WTC11 (cell line): Measurements from ENCODE around the gene RCBTB1. TPM values are rescaled to one million over a fixed set of nuclear protein-coding genes. Genes with fewer than 3 reads are reported as not detected.

ENCODE experiments used
- ATAC-seq: fragments of 200-7000 bp; cut with Tn5 transposase; 2 replicates; pipeline ENCODE4 v1.10.0; 2021; ENCODE audit warnings: mild to moderate bottlenecking, moderate library complexity
- CTCF ChIA-PET: fragments of 300-600 bp; sonication (Branson Sonifier 250); formaldehyde crosslinking; loops from one replicate; lab custom pipeline; 2021; ENCODE audit warnings: antibody characterized with exemption; lab: Charles Lee
- POLR2A ChIA-PET: fragments of 350-600 bp; sonication (Branson Sonifier 250); formaldehyde crosslinking; loops from one replicate; lab custom pipeline; 2021; ENCODE audit warnings: antibody characterized with exemption; lab: Charles Lee
- DNase-seq: peaks from one replicate; pipeline ENCODE4 v3.0.0; 2021; ENCODE audit warnings: low spot score
- H3K27ac Mint-ChIP-seq: 2 replicates; pipeline ENCODE4 v1.8.0; 2021; ENCODE audit warnings: mixed read lengths
- H3K27me3 Mint-ChIP-seq: 2 replicates; pipeline ENCODE4 v1.8.0; 2021; ENCODE audit warnings: low read depth, mild to moderate bottlenecking, moderate library complexity, mixed read lengths
- H3K36me3 Mint-ChIP-seq: 2 replicates; pipeline ENCODE4 v1.8.0; 2021; ENCODE audit warnings: mixed read lengths
- H3K4me1 Mint-ChIP-seq: 2 replicates; pipeline ENCODE4 v1.8.0; 2022; ENCODE audit warnings: mixed read lengths
- H3K4me3 Mint-ChIP-seq: 2 replicates; pipeline ENCODE4 v1.8.0; 2021; ENCODE audit warnings: mild to moderate bottlenecking, moderate library complexity, mixed read lengths
- H3K9me3 Mint-ChIP-seq: 2 replicates; pipeline ENCODE4 v1.8.0; 2021; ENCODE audit warnings: mixed read lengths
- ATF1 ChIP-seq: sonication (generic); formaldehyde crosslinking; IDR thresholded peaks from 2 replicates; pipeline ENCODE4 v1.8.1; 2023; ENCODE audit warnings: mild to moderate bottlenecking, moderate library complexity, missing genetic modification reagents
- CREB1 ChIP-seq: sonication (generic); formaldehyde crosslinking; IDR thresholded peaks from 2 replicates; pipeline ENCODE4 v1.8.0; 2023; ENCODE audit warnings: mild to moderate bottlenecking, missing genetic modification reagents
- FOXP1 ChIP-seq: sonication (generic); formaldehyde crosslinking; IDR thresholded peaks from 2 replicates; pipeline ENCODE4 v1.8.0; 2022; ENCODE audit warnings: missing genetic modification reagents, mild to moderate bottlenecking, moderate library complexity, borderline replicate concordance
- JUN ChIP-seq: sonication (generic); formaldehyde crosslinking; IDR thresholded peaks from 2 replicates; pipeline ENCODE4 v1.8.0; 2023; ENCODE audit warnings: mild to moderate bottlenecking, missing genetic modification reagents
- NR1H2 ChIP-seq: sonication (generic); formaldehyde crosslinking; IDR thresholded peaks from 2 replicates; pipeline ENCODE4 v1.9.0; 2021; ENCODE audit warnings: mild to moderate bottlenecking, moderate library complexity, missing genetic modification reagents
- SP1 ChIP-seq: sonication (generic); formaldehyde crosslinking; conservative IDR thresholded peaks from 2 replicates; pipeline ENCODE4 v1.8.1; 2022; ENCODE audit warnings: missing genetic modification reagents
- STAT6 ChIP-seq: sonication (generic); formaldehyde crosslinking; conservative IDR thresholded peaks from 2 replicates; pipeline ENCODE4 v1.8.1; 2023; ENCODE audit warnings: mild to moderate bottlenecking, low read depth, missing genetic modification reagents, moderate library complexity
- TP53 ChIP-seq: sonication (generic); formaldehyde crosslinking; IDR thresholded peaks from 2 replicates; pipeline ENCODE4 v1.8.1; 2023; ENCODE audit warnings: mild to moderate bottlenecking, missing genetic modification reagents
- ZBTB21 ChIP-seq: sonication (generic); formaldehyde crosslinking; IDR thresholded peaks from 2 replicates; pipeline ENCODE4 v1.8.1; 2023; ENCODE audit warnings: mild to moderate bottlenecking, missing genetic modification reagents, borderline replicate concordance
- ZBTB43 ChIP-seq: sonication (generic); formaldehyde crosslinking; IDR thresholded peaks from 2 replicates; pipeline ENCODE4 v1.8.1; 2023; ENCODE audit warnings: mild to moderate bottlenecking, missing genetic modification reagents
- ZNF232 ChIP-seq: sonication (generic); formaldehyde crosslinking; IDR thresholded peaks from 2 replicates; pipeline ENCODE4 v1.8.0; 2022; ENCODE audit warnings: mild to moderate bottlenecking, missing genetic modification reagents
- ZNF512 ChIP-seq: sonication (generic); formaldehyde crosslinking; IDR thresholded peaks from 2 replicates; pipeline ENCODE4 v1.8.1; 2022; ENCODE audit warnings: missing genetic modification reagents, borderline replicate concordance
- total RNA-seq: library from RNA; stranded (reverse); gene quantifications from 3 replicates; pipeline ENCODE4 v1.2.3, GENCODE V29; 2021
- TF ChIP-seq, protein P1 (sequence below): sonication (generic); formaldehyde crosslinking; IDR thresholded peaks from 2 replicates; pipeline ENCODE4 v1.8.0; 2022; ENCODE audit warnings: mild to moderate bottlenecking, missing genetic modification reagents
- TF ChIP-seq, protein P2 (sequence below): sonication (generic); formaldehyde crosslinking; IDR thresholded peaks from 2 replicates; pipeline ENCODE4 v1.8.0; 2022; ENCODE audit warnings: mild to moderate bottlenecking, missing genetic modification reagents
- TF ChIP-seq, protein P3 (sequence below): sonication (generic); formaldehyde crosslinking; conservative IDR thresholded peaks from 2 replicates; pipeline ENCODE4 v1.8.1; 2022; ENCODE audit warnings: mild to moderate bottlenecking, missing genetic modification reagents
- TF ChIP-seq, protein P4 (sequence below): sonication (generic); formaldehyde crosslinking; IDR thresholded peaks from 2 replicates; pipeline ENCODE4 v1.8.0; 2023; ENCODE audit warnings: missing genetic modification reagents, mild to moderate bottlenecking, borderline replicate concordance
- TF ChIP-seq, protein P5 (sequence below): sonication (generic); formaldehyde crosslinking; IDR thresholded peaks from 2 replicates; pipeline ENCODE4 v1.8.1; 2023; ENCODE audit warnings: mild to moderate bottlenecking, missing genetic modification reagents, moderate library complexity

Gene RCBTB1
- total RNA-seq, 1 experiment from 2014 or later, result 31.3 TPM

- TF ChIP-seq, protein P1, sequence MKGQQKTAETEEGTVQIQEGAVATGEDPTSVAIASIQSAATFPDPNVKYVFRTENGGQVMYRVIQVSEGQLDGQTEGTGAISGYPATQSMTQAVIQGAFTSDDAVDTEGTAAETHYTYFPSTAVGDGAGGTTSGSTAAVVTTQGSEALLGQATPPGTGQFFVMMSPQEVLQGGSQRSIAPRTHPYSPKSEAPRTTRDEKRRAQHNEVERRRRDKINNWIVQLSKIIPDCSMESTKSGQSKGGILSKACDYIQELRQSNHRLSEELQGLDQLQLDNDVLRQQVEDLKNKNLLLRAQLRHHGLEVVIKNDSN (CRISPR knock-in tag), result no peak
- TF ChIP-seq STAT6 (CRISPR knock-in tag) (no peak), ZBTB21 (CRISPR knock-in tag) (no peak), ZNF232 (no peak), NR1H2 (CRISPR knock-in tag) (no peak), TP53 (CRISPR knock-in tag) (no peak), FOXP1 (CRISPR knock-in tag) (no peak), CREB1 (CRISPR knock-in tag) (no peak), SP1 (CRISPR knock-in tag) (no peak), JUN (no peak), ATF1 (CRISPR knock-in tag) (no peak), ZBTB43 (no peak), ZNF512 (CRISPR knock-in tag) (no peak)
- TF ChIP-seq, protein P2, sequence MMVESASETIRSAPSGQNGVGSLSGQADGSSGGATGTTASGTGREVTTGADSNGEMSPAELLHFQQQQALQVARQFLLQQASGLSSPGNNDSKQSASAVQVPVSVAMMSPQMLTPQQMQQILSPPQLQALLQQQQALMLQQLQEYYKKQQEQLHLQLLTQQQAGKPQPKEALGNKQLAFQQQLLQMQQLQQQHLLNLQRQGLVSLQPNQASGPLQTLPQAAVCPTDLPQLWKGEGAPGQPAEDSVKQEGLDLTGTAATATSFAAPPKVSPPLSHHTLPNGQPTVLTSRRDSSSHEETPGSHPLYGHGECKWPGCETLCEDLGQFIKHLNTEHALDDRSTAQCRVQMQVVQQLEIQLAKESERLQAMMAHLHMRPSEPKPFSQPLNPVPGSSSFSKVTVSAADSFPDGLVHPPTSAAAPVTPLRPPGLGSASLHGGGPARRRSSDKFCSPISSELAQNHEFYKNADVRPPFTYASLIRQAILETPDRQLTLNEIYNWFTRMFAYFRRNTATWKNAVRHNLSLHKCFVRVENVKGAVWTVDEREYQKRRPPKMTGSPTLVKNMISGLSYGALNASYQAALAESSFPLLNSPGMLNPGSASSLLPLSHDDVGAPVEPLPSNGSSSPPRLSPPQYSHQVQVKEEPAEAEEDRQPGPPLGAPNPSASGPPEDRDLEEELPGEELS (CRISPR knock-in tag), result no peak
- TF ChIP-seq, protein P3, sequence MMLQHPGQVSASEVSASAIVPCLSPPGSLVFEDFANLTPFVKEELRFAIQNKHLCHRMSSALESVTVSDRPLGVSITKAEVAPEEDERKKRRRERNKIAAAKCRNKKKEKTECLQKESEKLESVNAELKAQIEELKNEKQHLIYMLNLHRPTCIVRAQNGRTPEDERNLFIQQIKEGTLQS (CRISPR knock-in tag), result no peak
- TF ChIP-seq, protein P4, sequence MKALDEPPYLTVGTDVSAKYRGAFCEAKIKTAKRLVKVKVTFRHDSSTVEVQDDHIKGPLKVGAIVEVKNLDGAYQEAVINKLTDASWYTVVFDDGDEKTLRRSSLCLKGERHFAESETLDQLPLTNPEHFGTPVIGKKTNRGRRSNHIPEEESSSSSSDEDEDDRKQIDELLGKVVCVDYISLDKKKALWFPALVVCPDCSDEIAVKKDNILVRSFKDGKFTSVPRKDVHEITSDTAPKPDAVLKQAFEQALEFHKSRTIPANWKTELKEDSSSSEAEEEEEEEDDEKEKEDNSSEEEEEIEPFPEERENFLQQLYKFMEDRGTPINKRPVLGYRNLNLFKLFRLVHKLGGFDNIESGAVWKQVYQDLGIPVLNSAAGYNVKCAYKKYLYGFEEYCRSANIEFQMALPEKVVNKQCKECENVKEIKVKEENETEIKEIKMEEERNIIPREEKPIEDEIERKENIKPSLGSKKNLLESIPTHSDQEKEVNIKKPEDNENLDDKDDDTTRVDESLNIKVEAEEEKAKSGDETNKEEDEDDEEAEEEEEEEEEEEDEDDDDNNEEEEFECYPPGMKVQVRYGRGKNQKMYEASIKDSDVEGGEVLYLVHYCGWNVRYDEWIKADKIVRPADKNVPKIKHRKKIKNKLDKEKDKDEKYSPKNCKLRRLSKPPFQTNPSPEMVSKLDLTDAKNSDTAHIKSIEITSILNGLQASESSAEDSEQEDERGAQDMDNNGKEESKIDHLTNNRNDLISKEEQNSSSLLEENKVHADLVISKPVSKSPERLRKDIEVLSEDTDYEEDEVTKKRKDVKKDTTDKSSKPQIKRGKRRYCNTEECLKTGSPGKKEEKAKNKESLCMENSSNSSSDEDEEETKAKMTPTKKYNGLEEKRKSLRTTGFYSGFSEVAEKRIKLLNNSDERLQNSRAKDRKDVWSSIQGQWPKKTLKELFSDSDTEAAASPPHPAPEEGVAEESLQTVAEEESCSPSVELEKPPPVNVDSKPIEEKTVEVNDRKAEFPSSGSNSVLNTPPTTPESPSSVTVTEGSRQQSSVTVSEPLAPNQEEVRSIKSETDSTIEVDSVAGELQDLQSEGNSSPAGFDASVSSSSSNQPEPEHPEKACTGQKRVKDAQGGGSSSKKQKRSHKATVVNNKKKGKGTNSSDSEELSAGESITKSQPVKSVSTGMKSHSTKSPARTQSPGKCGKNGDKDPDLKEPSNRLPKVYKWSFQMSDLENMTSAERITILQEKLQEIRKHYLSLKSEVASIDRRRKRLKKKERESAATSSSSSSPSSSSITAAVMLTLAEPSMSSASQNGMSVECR, result no peak
- TF ChIP-seq, protein P5, sequence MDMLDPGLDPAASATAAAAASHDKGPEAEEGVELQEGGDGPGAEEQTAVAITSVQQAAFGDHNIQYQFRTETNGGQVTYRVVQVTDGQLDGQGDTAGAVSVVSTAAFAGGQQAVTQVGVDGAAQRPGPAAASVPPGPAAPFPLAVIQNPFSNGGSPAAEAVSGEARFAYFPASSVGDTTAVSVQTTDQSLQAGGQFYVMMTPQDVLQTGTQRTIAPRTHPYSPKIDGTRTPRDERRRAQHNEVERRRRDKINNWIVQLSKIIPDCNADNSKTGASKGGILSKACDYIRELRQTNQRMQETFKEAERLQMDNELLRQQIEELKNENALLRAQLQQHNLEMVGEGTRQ (CRISPR knock-in tag), result no peak
- TF ChIP-seq, all 79 proteins: peak for 0
- no peak for DNase-seq
- Mint-ChIP-seq H3K36me3 (no peaks in the 10 kb centered on the region), H3K4me3 (no peak overlapping the region), H3K4me1 (no peaks in the 10 kb centered on the region), H3K9me3 (no peaks in the 10 kb centered on the region), H3K27me3 (no peaks in the 10 kb centered on the region), H3K27ac (no peak overlapping the region)
- no peak for ATAC-seq
- ChIA-PET POLR2A (interaction anchor here (0.7 kb wide), 1 partner anchor 1453 kb away, joined by 4 read pairs; no protein-coding TSS in a partner anchor), CTCF (interaction anchor here (0.5 to 1.4 kb wide), 2 partner anchors 10 to 40 kb away, joined by 3 to 4 read pairs; no protein-coding TSS in a partner anchor)
These were observed 31.3 kb upstream of the RCBTB1 start for GRCh38 chr13:49616676-49617065.
